ENCODE measurements around the gene UPF3A. TPM values are rescaled to one million over a fixed set of nuclear protein-coding genes. Genes with fewer than 3 reads are reported as not detected.

The UPF3A gene
- polyA plus RNA-seq, 2 of the 4 experiments (the other 2 are of a cell fraction) = 51.0 to 62.6 TPM

GRCh38 chr13:114234645-114235421 lies 46.6 kb upstream of the UPF3A start, which contains the start of gene CDC16:
Gene CDC16, plus strand, starts transcription at chr13:114234897. Its CDS starts 188 bp downstream, at chr13:114235085.
- POLR2A ChIA-PET = no interaction called here
- Histone ChIP-seq H3K4me1 (peaks cover 5% of the 10 kb centered on the region; the same call in 1 of the 3 replicates), H3K9me3 (no peaks in the 10 kb centered on the region), H3K4me3 (peak within 1 kb of the TSS; percentile 83), H3K27ac (peak within 1 kb of the TSS; percentile 94 to 97), H3K4me2 (peak within 1 kb of the TSS; percentile 98)
- DNase-seq (ENCODE audit: low read depth in 1 of 2, low spot score in 1 of 2) = peak; percentile 77 to 94
- FAIRE-seq = no peak
- CTCF ChIA-PET = no interaction called here
- under 1% methylated on average over 17 of the region's 76 CpGs for WGBS (ENCODE audit: missing lambda C conversion rate)
- peak; percentile 98 to 99 for ATAC-seq
- TF ChIP-seq JUNB (IDR thresholded peaks at IDR 0.05) (no peak), CTCF (IDR thresholded peaks at IDR 0.05) (no peak), RAD21 (conservative IDR thresholded peaks at IDR 0.05 in 1 of 2, IDR thresholded peaks at IDR 0.05 in 1 of 2) (no peak), POLR2A (IDR thresholded peaks at IDR 0.05; ENCODE audit: low read length) (peak; percentile 45), SREBF2 (IDR thresholded peaks at IDR 0.05) (no peak), ELK1 (IDR thresholded peaks at IDR 0.05; ENCODE audit: low read depth, low read length) (no peak), FOSB (CRISPR knock-in tag; IDR thresholded peaks at IDR 0.05) (no peak), MAX (IDR thresholded peaks at IDR 0.05) (peak; percentile 99), HEYL (CRISPR knock-in tag; IDR thresholded peaks at IDR 0.05) (peak; percentile 70; the same call in 1 of the 2 replicates), GATA3 (IDR thresholded peaks at IDR 0.05; ENCODE audit: borderline replicate concordance) (no peak), CBX8 (IDR thresholded peaks at IDR 0.05) (no peak), ZSCAN20 (CRISPR knock-in tag; IDR thresholded peaks at IDR 0.05) (no peak), TP53 (CRISPR knock-in tag; IDR thresholded peaks at IDR 0.05) (no peak), MAFK (IDR thresholded peaks at IDR 0.05; ENCODE audit: partially characterized antibody) (no peak), JUN (IDR thresholded peaks at IDR 0.05) (peak in 1 of 2 experiments; percentile 87; a peak in 3 of 5 replicates), NR3C1 (IDR thresholded peaks at IDR 0.05) (no peak), CHD2 (IDR thresholded peaks at IDR 0.05; ENCODE audit: low read length, partially characterized antibody) (no peak), HES2 (IDR thresholded peaks at IDR 0.05) (no peak), POLR2AphosphoS2 (conservative IDR thresholded peaks at IDR 0.05; ENCODE audit: low read length) (no peak), HOXA7 (CRISPR knock-in tag; IDR thresholded peaks at IDR 0.05) (no peak), USF2 (IDR thresholded peaks at IDR 0.05) (no peak), RARB (CRISPR knock-in tag; IDR thresholded peaks at IDR 0.05) (no peak), SMC3 (IDR thresholded peaks at IDR 0.05) (no peak), FOSL2 (IDR thresholded peaks at IDR 0.05) (no peak), FOSL2 (CRISPR knock-in tag; IDR thresholded peaks at IDR 0.05) (no peak), CHD4 (IDR thresholded peaks at IDR 0.05; ENCODE audit: borderline replicate concordance) (no peak), KDM1A (IDR thresholded peaks at IDR 0.05; ENCODE audit: low read depth) (no peak), ESRRA (IDR thresholded peaks at IDR 0.05; ENCODE audit: borderline replicate concordance, low read length) (no peak), PHF8 (IDR thresholded peaks at IDR 0.05; ENCODE audit: borderline replicate concordance, low read depth) (peak; percentile 86), EP300 (IDR thresholded peaks at IDR 0.05) (no peak), FOXS1 (CRISPR knock-in tag; IDR thresholded peaks at IDR 0.05) (no peak), MYC (IDR thresholded peaks at IDR 0.05; ENCODE audit: borderline replicate concordance, low read length) (peak; percentile 55; the same call in 1 of the 2 replicates), RNF2 (IDR thresholded peaks at IDR 0.05; ENCODE audit: borderline replicate concordance, low read depth) (peak; percentile 87; the same call in 1 of the 2 replicates), TFCP2L1 (CRISPR knock-in tag; IDR thresholded peaks at IDR 0.05) (no peak), NFE2L2 (conservative IDR thresholded peaks at IDR 0.05; ENCODE audit: low read length) (no peak), MAZ (IDR thresholded peaks at IDR 0.05; ENCODE audit: borderline replicate concordance, low read depth, low read length) (no peak), CEBPB (IDR thresholded peaks at IDR 0.05) (no peak), KDM5A (IDR thresholded peaks at IDR 0.05) (no peak), ZC3H11A (IDR thresholded peaks at IDR 0.05) (no peak), EHF (CRISPR knock-in tag; IDR thresholded peaks at IDR 0.05) (no peak), ZNF302 (CRISPR knock-in tag; IDR thresholded peaks at IDR 0.05) (peak; percentile 82; the same call in 1 of the 2 replicates), HOXB5 (CRISPR knock-in tag; IDR thresholded peaks at IDR 0.05) (peak; percentile 75; the same call in 1 of the 2 replicates)

All from A549 (cell line).